CD4-positive, alpha-beta T cell (primary cell): Measurements from ENCODE around the gene HPSE. TPM values are rescaled to one million over a fixed set of nuclear protein-coding genes. Genes with fewer than 3 reads are reported as not detected.

Experiments used
- ATAC-seq: fragments of 200-7000 bp; cut with Tn5 transposase; one replicate; pipeline ENCODE4 v1.10.0; 2022; ENCODE audit warnings: mild to moderate bottlenecking; ENCODE audit not compliant: poor library complexity
- CTCF ChIA-PET: fragments of 350-600 bp; sonication (Branson Sonifier 250); formaldehyde crosslinking; loops from one replicate; lab custom pipeline; 2021; ENCODE audit warnings: antibody characterized with exemption, inconsistent platforms; lab: Charles Lee
- POLR2A ChIA-PET: fragments of 350-600 bp; sonication (Branson Sonifier 250); formaldehyde crosslinking; loops from one replicate; lab custom pipeline; 2021; ENCODE audit warnings: antibody characterized with exemption, inconsistent platforms; lab: Charles Lee
- DNase-seq, 14 experiments: peaks; one replicate each; pipeline ENCODE4 v3.0.0-alpha.2; 2013 to 2020; ENCODE audit warnings: mixed read lengths in 2 of 14
- H3K27ac ChIP-seq, 2 donors: one replicate each; pipeline versions ENCODE4 v1.5.1 to v1.7.0; 2013; ENCODE audit warnings: low read length in 2 of 2, low read depth in 1 of 2, mild to moderate bottlenecking in 1 of 2
- H3K27me3 ChIP-seq, 2 experiments: 1 replicate in 1 of 2; 2 replicates in 1 of 2; pipeline versions ENCODE4 v1.6.1 to v1.7.0; 2013; ENCODE audit warnings: low read length in 2 of 2, control low read depth in 1 of 2, mild to moderate bottlenecking in 1 of 2, moderate library complexity in 1 of 2; ENCODE audit not compliant: insufficient read depth in 2 of 2, control insufficient read depth in 1 of 2
- H3K36me3 ChIP-seq: one replicate; pipeline ENCODE4 v1.6.1; 2013; ENCODE audit warnings: low read length, control low read depth; ENCODE audit not compliant: insufficient read depth
- H3K4me1 ChIP-seq: one replicate; pipeline ENCODE4 v1.6.1; 2013; ENCODE audit warnings: low read length, control low read depth; ENCODE audit not compliant: insufficient read depth
- H3K4me3 ChIP-seq: one replicate; pipeline ENCODE4 v1.5.1; 2013; ENCODE audit warnings: mild to moderate bottlenecking, low read length, moderate library complexity
- H3K9me3 ChIP-seq, 2 experiments: 1 replicate in 1 of 2; 2 replicates in 1 of 2; pipeline versions ENCODE4 v1.6.1 to v1.7.0; 2013; ENCODE audit warnings: low read length in 2 of 2, mild to moderate bottlenecking in 2 of 2, control low read depth in 1 of 2, moderate library complexity in 1 of 2; ENCODE audit not compliant: control insufficient read depth in 1 of 2, insufficient read depth in 1 of 2
- H3K27ac Mint-ChIP-seq: one replicate; pipeline ENCODE4 v1.8.0; 2020; ENCODE audit warnings: mixed read lengths
- H3K27me3 Mint-ChIP-seq: one replicate; pipeline ENCODE4 v1.8.0; 2021; ENCODE audit warnings: mixed read lengths
- H3K36me3 Mint-ChIP-seq: one replicate; pipeline ENCODE4 v1.8.0; 2021; ENCODE audit warnings: low read depth, mixed read lengths
- H3K4me1 Mint-ChIP-seq: one replicate; pipeline ENCODE4 v1.8.0; 2021; ENCODE audit warnings: low read depth, mixed read lengths
- H3K4me3 Mint-ChIP-seq: one replicate; pipeline ENCODE4 v1.8.0; 2020; ENCODE audit warnings: mild to moderate bottlenecking, mixed read lengths
- H3K9me3 Mint-ChIP-seq: one replicate; pipeline ENCODE4 v1.8.0; 2020; ENCODE audit warnings: mixed read lengths
- CTCF ChIP-seq: fragments of 200-600 bp; IDR thresholded peaks from one replicate; pipeline ENCODE4 v1.8.0; 2022; ENCODE audit warnings: antibody characterized with exemption, mild to moderate bottlenecking
- intact Hi-C, 2 experiments: fragments of 100-400 bp; cut with DNase I in 1 of 2; cut with micrococcal nuclease in 1 of 2; formaldehyde crosslinking; loops; one replicate each; pipeline versions ENCODE4 v1.15.1 to v1.9.0; 2023 to 2025; cut with DNase I, micrococcal nuclease
- total RNA-seq, 174 experiments: library from RNA in 2 of 174; stranded (reverse) in 2 of 174; gene quantifications; one replicate each; pipeline ENCODE4 v1.2.3 and lab custom pipeline; 2021 to 2026

Gene HPSE
- total RNA-seq, 2 experiments from 2014 or later = 1.5 to 2.1 TPM

GRCh38 chr4:83331956-83332355 is 2.7 kb downstream of the HPSE start:
- intact Hi-C loops = loop anchor here in 1 of 2 experiments (10.0 kb wide), 1 partner anchor 123 kb away; the partner anchor contains the start of genes HELQ and MRPS18C
- Mint-ChIP-seq H3K27ac (no peak overlapping the region), H3K4me3 (peak overlapping the region; percentile 27), H3K36me3 (peaks cover 22% of the 10 kb centered on the region), H3K4me1 (peaks cover 33% of the 10 kb centered on the region), H3K9me3 (no peaks in the 10 kb centered on the region), H3K27me3 (no peaks in the 10 kb centered on the region)
- no peaks in the 10 kb centered on the region for H3K9me3 ChIP-seq
- H3K4me1 ChIP-seq = peaks cover 34% of the 10 kb centered on the region
- DNase-seq = no peak
- CTCF ChIA-PET = no interaction called here
- TF ChIP-seq CTCF = no peak
- no peaks in the 10 kb centered on the region for H3K36me3 ChIP-seq
- no peak overlapping the region for H3K4me3 ChIP-seq
- no peak for ATAC-seq
- no peak overlapping the region for H3K27ac ChIP-seq
- no peaks in the 10 kb centered on the region for H3K27me3 ChIP-seq
- POLR2A ChIA-PET = no interaction called here

DNA sequence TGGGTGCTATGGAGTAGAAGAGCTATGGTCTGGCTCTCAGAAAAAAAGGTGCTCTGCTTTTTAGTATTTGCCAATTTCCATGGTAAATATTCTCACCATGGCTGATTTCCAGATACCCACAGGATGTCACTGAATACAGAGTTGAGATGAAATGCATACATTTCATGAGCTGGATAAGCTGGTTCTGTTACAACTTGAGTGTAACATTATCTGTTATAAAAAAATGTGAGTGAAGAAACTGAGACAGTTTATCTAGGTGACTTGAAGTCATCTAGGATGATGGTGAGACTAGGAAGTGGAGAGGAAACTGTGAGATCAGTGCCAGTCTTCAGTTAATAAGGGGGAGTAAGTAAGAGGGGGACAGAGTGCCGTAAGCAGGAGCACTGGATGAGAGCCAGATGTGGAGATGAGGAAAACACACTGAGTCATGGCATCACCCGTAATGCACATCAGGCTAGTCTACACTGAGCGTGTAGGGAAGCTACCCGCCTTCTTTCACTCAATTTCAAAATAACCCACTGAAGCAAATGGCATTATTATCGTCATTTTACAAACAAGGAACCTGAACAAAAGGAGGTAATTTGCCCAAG is 5.0 kb downstream of the HPSE start:
- Histone ChIP-seq H3K36me3 (no peaks in the 10 kb centered on the region), H3K9me3 (no peaks in the 10 kb centered on the region), H3K4me1 (peaks cover 23% of the 10 kb centered on the region), H3K27me3 (no peaks in the 10 kb centered on the region), H3K27ac (no peak overlapping the region), H3K4me3 (no peak overlapping the region)
- no peak for ATAC-seq
- Mint-ChIP-seq H3K27me3 (no peaks in the 10 kb centered on the region), H3K4me1 (peaks cover 18% of the 10 kb centered on the region), H3K9me3 (no peaks in the 10 kb centered on the region), H3K4me3 (no peak overlapping the region), H3K36me3 (peaks cover 22% of the 10 kb centered on the region), H3K27ac (no peak overlapping the region)
- peak in 1 of 14 experiments; percentile 42 for DNase-seq
- intact Hi-C loops = loop anchor here in 1 of 2 experiments (10.0 kb wide), 1 partner anchor 125 kb away; the partner anchor contains the start of genes HELQ and MRPS18C
- ChIA-PET CTCF (no interaction called here), POLR2A (no interaction called here)
- TF ChIP-seq CTCF = no peak

- H3K36me3 ChIP-seq = no peaks in the 10 kb centered on the region
- H3K9me3 ChIP-seq = no peaks in the 10 kb centered on the region
- TF ChIP-seq CTCF = no peak
- ChIA-PET POLR2A (no interaction called here), CTCF (no interaction called here)
- Mint-ChIP-seq H3K27ac (no peak overlapping the region), H3K4me1 (peaks cover 9% of the 10 kb centered on the region), H3K9me3 (no peaks in the 10 kb centered on the region), H3K27me3 (no peaks in the 10 kb centered on the region), H3K4me3 (no peak overlapping the region), H3K36me3 (peaks cover 22% of the 10 kb centered on the region)
- H3K4me1 ChIP-seq = peaks cover 13% of the 10 kb centered on the region
- no peaks in the 10 kb centered on the region for H3K27me3 ChIP-seq
- no peak for ATAC-seq
- DNase-seq = no peak
- intact Hi-C loops = no loop called here
- no peak overlapping the region for H3K27ac ChIP-seq
- no peak overlapping the region for H3K4me3 ChIP-seq
Observed at GRCh38 chr4:83328521-83329187, 6.0 kb downstream of the HPSE start.
